ENCODE data around the gene DAPK1.

Gene DAPK1

GRCh38 chr9:87713278-87713987 lies 215.8 kb downstream of the DAPK1 start:
- Mint-ChIP-seq H3K27me3 (peaks cover 1 to 6% of the 10 kb centered on the region in 2 donors), H3K4me3 (no peak overlapping the region)
- ATAC-seq (replicated peaks) = no peak

GRCh38 chr9:87713988-87714330 lies 216.3 kb downstream of the DAPK1 start:
- H3K9me3 Mint-ChIP-seq = peaks cover 0 to 6% of the 10 kb centered on the region in 2 donors
- DNase-seq (no peak), ATAC-seq (replicated peaks) (no peak)
- no peaks in the 10 kb centered on the region for H3K4me1 Mint-ChIP-seq
- H3K27ac Mint-ChIP-seq = no peak overlapping the region
- peaks cover 6 to 7% of the 10 kb centered on the region in 2 donors for H3K27me3 Mint-ChIP-seq
- H3K36me3 Mint-ChIP-seq = no peaks in the 10 kb centered on the region
- H3K4me3 Mint-ChIP-seq = no peak overlapping the region

More at GRCh38 chr9:87713278-87713987, 215.8 kb downstream of the DAPK1 start:
- Mint-ChIP-seq H3K27ac (no peak overlapping the region), H3K36me3 (no peaks in the 10 kb centered on the region), H3K9me3 (peaks cover 0 to 6% of the 10 kb centered on the region in 2 donors), H3K4me1 (no peaks in the 10 kb centered on the region)
- no peak for DNase-seq

GRCh38 chr9:87714819-87715218 lies 217.2 kb downstream of the DAPK1 start:
- Mint-ChIP-seq H3K4me1 (no peaks in the 10 kb centered on the region), H3K27ac (no peak overlapping the region), H3K36me3 (no peaks in the 10 kb centered on the region), H3K27me3 (peaks cover 6 to 11% of the 10 kb centered on the region in 2 donors), H3K9me3 (peaks cover 0 to 6% of the 10 kb centered on the region in 2 donors), H3K4me3 (no peak overlapping the region)
- ATAC-seq (replicated peaks) = no peak
- DNase-seq = no peak

GRCh38 chr9:87716141-87716540 lies 218.5 kb downstream of the DAPK1 start:
- ATAC-seq (replicated peaks) (no peak), DNase-seq (no peak)
- no peak overlapping the region for H3K4me3 Mint-ChIP-seq
- H3K4me1 Mint-ChIP-seq = no peaks in the 10 kb centered on the region
- H3K27me3 Mint-ChIP-seq = peaks cover 6 to 15% of the 10 kb centered on the region in 2 donors
- no peaks in the 10 kb centered on the region for H3K36me3 Mint-ChIP-seq
- H3K27ac Mint-ChIP-seq = no peak overlapping the region
- H3K9me3 Mint-ChIP-seq = peaks cover 0 to 6% of the 10 kb centered on the region in 2 donors

GRCh38 chr9:87717456-87717855 lies 219.8 kb downstream of the DAPK1 start:
- Mint-ChIP-seq H3K4me3 (no peak overlapping the region), H3K27me3 (peaks cover 13 to 25% of the 10 kb centered on the region in 2 donors), H3K9me3 (peaks cover 0 to 11% of the 10 kb centered on the region in 2 donors), H3K36me3 (no peaks in the 10 kb centered on the region), H3K4me1 (no peaks in the 10 kb centered on the region), H3K27ac (no peak overlapping the region)
- DNase-seq (no peak), ATAC-seq (replicated peaks) (peak in 1 of 2 donors; percentile 33)

- Mint-ChIP-seq H3K9me3 (peaks cover 0 to 5% of the 10 kb centered on the region in 2 donors), H3K27me3 (peaks cover 11 to 29% of the 10 kb centered on the region in 2 donors), H3K4me1 (no peaks in the 10 kb centered on the region), H3K4me3 (no peak overlapping the region), H3K27ac (no peak overlapping the region), H3K36me3 (no peaks in the 10 kb centered on the region)
- ATAC-seq (replicated peaks) (no peak), DNase-seq (no peak)
Observed at GRCh38 chr9:87718231-87718630, 220.6 kb downstream of the DAPK1 start.

GRCh38 chr9:87718852-87719612 lies 221.4 kb downstream of the DAPK1 start:
- H3K4me1 Mint-ChIP-seq = no peaks in the 10 kb centered on the region
- H3K4me3 Mint-ChIP-seq = no peak overlapping the region
- no peaks in the 10 kb centered on the region for H3K36me3 Mint-ChIP-seq
- ATAC-seq (replicated peaks) (no peak), DNase-seq (no peak)
- H3K27ac Mint-ChIP-seq = no peak overlapping the region
- peaks cover 0 to 5% of the 10 kb centered on the region in 2 donors for H3K9me3 Mint-ChIP-seq
- H3K27me3 Mint-ChIP-seq = peaks cover 14 to 35% of the 10 kb centered on the region in 2 donors

GRCh38 chr9:87720173-87720572 lies 222.5 kb downstream of the DAPK1 start:
- no peaks in the 10 kb centered on the region for H3K4me1 Mint-ChIP-seq
- DNase-seq (no peak), ATAC-seq (replicated peaks) (no peak)
- no peaks in the 10 kb centered on the region for H3K36me3 Mint-ChIP-seq
- no peak overlapping the region for H3K4me3 Mint-ChIP-seq
- peaks cover 22 to 46% of the 10 kb centered on the region in 2 donors for H3K27me3 Mint-ChIP-seq
- H3K9me3 Mint-ChIP-seq = peaks cover 0 to 5% of the 10 kb centered on the region in 2 donors
- H3K27ac Mint-ChIP-seq = no peak overlapping the region

GRCh38 chr9:87722393-87723088 lies 224.9 kb downstream of the DAPK1 start:
- Mint-ChIP-seq H3K4me3 (no peak overlapping the region), H3K4me1 (peaks cover 4 to 13% of the 10 kb centered on the region in 2 donors), H3K27ac (no peak overlapping the region), H3K27me3 (peaks cover 38 to 62% of the 10 kb centered on the region in 2 donors), H3K36me3 (peaks cover 3% of the 10 kb centered on the region in 2 donors), H3K9me3 (peaks cover 0 to 5% of the 10 kb centered on the region in 2 donors)
- DNase-seq = no peak
- peak; percentile 48 to 63 for ATAC-seq (replicated peaks)

GRCh38 chr9:87725356-87725899 lies 227.8 kb downstream of the DAPK1 start:
- no peak for ATAC-seq (replicated peaks)
- Mint-ChIP-seq H3K36me3 (peaks cover 3% of the 10 kb centered on the region in 2 donors), H3K27ac (peak overlapping the region; percentile 59), H3K4me3 (peak overlapping the region; percentile 82 to 88), H3K4me1 (peaks cover 4 to 13% of the 10 kb centered on the region in 2 donors), H3K27me3 (peaks cover 42 to 67% of the 10 kb centered on the region in 2 donors), H3K9me3 (peaks cover 0 to 5% of the 10 kb centered on the region in 2 donors)
- DNase-seq = no peak

- ATAC-seq (replicated peaks) = peak; percentile 64 to 72
- Mint-ChIP-seq H3K4me1 (peaks cover 4 to 13% of the 10 kb centered on the region in 2 donors), H3K27ac (peak within 1 kb of the TSS; percentile 59), H3K9me3 (peaks cover 1 to 5% of the 10 kb centered on the region in 2 donors), H3K36me3 (peaks cover 3% of the 10 kb centered on the region in 2 donors), H3K27me3 (peaks cover 46 to 68% of the 10 kb centered on the region in 2 donors), H3K4me3 (peak within 1 kb of the TSS; percentile 82 to 88)
- DNase-seq = no peak
Observed at GRCh38 chr9:87725900-87726709, 228.4 kb downstream of the DAPK1 start, which contains the start of gene CTSL. TSS of gene CTSL (plus strand) at chr9:87726119. CDS start at chr9:87727604, 1,485 bp downstream.

- peaks cover 3% of the 10 kb centered on the region in 2 donors for H3K36me3 Mint-ChIP-seq
- H3K27me3 Mint-ChIP-seq = peaks cover 47 to 67% of the 10 kb centered on the region in 2 donors
- ATAC-seq (replicated peaks) = no peak
- H3K27ac Mint-ChIP-seq = no peak overlapping the region
- H3K4me3 Mint-ChIP-seq = no peak overlapping the region
- no peak for DNase-seq
- H3K9me3 Mint-ChIP-seq = peaks cover 0 to 1% of the 10 kb centered on the region in 2 donors
- H3K4me1 Mint-ChIP-seq = peaks cover 4 to 13% of the 10 kb centered on the region in 2 donors
Observed at GRCh38 chr9:87729246-87729645, 231.6 kb downstream of the DAPK1 start.

GRCh38 chr9:87731321-87731720 lies 233.7 kb downstream of the DAPK1 start:
- H3K9me3 Mint-ChIP-seq = peaks cover 0 to 1% of the 10 kb centered on the region in 2 donors
- no peaks in the 10 kb centered on the region for H3K36me3 Mint-ChIP-seq
- no peak overlapping the region for H3K4me3 Mint-ChIP-seq
- H3K27me3 Mint-ChIP-seq = peaks cover 30 to 51% of the 10 kb centered on the region in 2 donors
- H3K4me1 Mint-ChIP-seq = peaks cover 0 to 4% of the 10 kb centered on the region in 2 donors
- no peak for ATAC-seq (replicated peaks)
- no peak for DNase-seq
- no peak overlapping the region for H3K27ac Mint-ChIP-seq

Data from stimulated activated naive B cell treated with anti-CD40 and anti-IgM and Interleukin-4, amounts not matched to agents 10 μg/mL and 1 μg/mL and 100 μg/mL, for 72 hours (primary cell).